Muscle of leg (tissue), 11 donors: ENCODE results near the gene ITGA11. TPM values are rescaled to one million over a fixed set of nuclear protein-coding genes. Genes with fewer than 3 reads are reported as not detected.

Source experiments
- DNase-seq: peaks from one replicate; pipeline ENCODE4 v3.0.0; 2013
- H3K27ac ChIP-seq: one replicate; pipeline ENCODE4 v1.5.1; 2013; ENCODE audit warnings: mild to moderate bottlenecking, low read length, control low read depth
- H3K27me3 ChIP-seq: one replicate; pipeline ENCODE4 v1.6.1; 2013; ENCODE audit warnings: low read length; ENCODE audit not compliant: control insufficient read depth, insufficient read depth
- H3K36me3 ChIP-seq: one replicate; pipeline ENCODE4 v1.6.1; 2013; ENCODE audit warnings: low read length; ENCODE audit not compliant: control insufficient read depth, insufficient read depth
- H3K4me1 ChIP-seq: one replicate; pipeline ENCODE4 v1.6.1; 2013; ENCODE audit warnings: low read length; ENCODE audit not compliant: control insufficient read depth, insufficient read depth
- H3K4me3 ChIP-seq: one replicate; pipeline ENCODE4 v1.5.1; 2013; ENCODE audit warnings: low read length, control low read depth
- H3K9me3 ChIP-seq: replicated peaks from 2 replicates; pipeline ENCODE4 v1.6.1; 2013; ENCODE audit warnings: low read depth, low read length; ENCODE audit not compliant: control insufficient read depth
- WGBS: methylation state at CpG from one replicate; pipeline ENCODE4 v1.1.5; 2013; ENCODE audit warnings: missing lambda C conversion rate; ENCODE audit not compliant: insufficient coverage; 5-methylcytosine and 5-hydroxymethylcytosine counted together
- polyA plus RNA-seq, 8 donors: library from polyadenylated mRNA; unstranded; fragments of 120-200 nt; gene quantifications; one replicate each; pipeline versions ENCODE4 v1.2.1 to v1.2.3, GENCODE V29; 2013; ENCODE audit warnings: inconsistent platforms in 1 of 8, low replicate concordance in 1 of 8; ENCODE audit not compliant: insufficient read length in 8 of 8, insufficient read depth in 1 of 8
- total RNA-seq: library from RNA; stranded (reverse); fragments of 120-200 nt; gene quantifications from one replicate; pipeline ENCODE4 v1.2.4, GENCODE V29; 2013

The ITGA11 gene
- total and polyA plus RNA-seq, 9 donors: 1.8 to 17.9 (median 5.5) TPM

DNA sequence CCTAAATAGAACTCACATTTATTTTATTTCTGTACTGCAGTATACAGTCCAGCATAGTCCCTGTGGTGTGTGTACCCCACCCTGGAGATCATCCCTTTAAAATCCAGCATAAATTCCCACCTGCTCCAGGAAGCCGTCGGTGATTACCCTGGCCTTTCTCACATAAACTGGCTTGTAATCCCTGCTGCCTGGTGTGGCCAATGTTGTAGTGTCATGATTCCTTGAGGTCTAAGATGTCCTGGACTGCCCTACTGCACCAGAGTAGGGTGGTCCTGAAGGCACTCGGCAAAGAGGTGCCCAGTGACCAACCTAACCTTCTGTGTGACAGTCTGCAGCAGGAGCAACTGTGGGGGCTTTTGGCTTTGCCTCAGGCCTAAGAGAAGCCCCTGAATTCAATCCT, 58.9 kb downstream of the ITGA11 start:
- no CpG with 5 or more reads among the region's 3 CpGs for WGBS
- DNase-seq: no peak
- H3K4me1 ChIP-seq: peaks cover 20% of the 10 kb centered on the region

DNA sequence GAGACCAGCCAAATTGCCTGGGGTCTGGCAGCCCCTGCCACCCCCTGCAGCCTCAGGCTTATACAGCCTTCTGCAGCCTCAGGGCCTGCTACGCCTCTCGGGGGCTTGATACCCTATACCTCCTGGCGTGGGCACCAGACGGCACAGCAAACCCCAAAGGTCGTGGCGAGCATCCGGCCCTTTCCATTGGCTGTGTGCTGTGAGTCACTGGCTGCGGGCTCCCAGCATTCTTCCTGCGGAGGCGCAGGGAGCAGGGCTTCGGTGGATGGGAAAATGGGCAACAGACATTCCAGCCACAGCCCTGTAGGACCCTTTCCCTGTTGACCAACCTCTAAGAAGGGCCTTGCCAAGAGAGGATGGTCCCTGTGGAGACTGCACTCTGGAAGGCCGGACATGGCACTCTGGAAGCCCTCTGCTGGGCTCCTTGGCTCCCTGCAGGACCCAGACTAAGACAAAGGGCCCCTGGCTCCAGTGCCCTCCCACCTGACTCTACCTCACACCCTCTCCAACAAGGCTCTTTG, 59.6 kb downstream of the ITGA11 start:
- peaks cover 21% of the 10 kb centered on the region for H3K4me1 ChIP-seq
- no peak overlapping the region for H3K27ac ChIP-seq
- H3K27me3 ChIP-seq: peaks cover 2% of the 10 kb centered on the region
- H3K4me3 ChIP-seq: no peak overlapping the region
- no peaks in the 10 kb centered on the region for H3K36me3 ChIP-seq
- no peak for DNase-seq
- no peaks in the 10 kb centered on the region for H3K9me3 ChIP-seq
- WGBS: 91% methylated on average over 10 of the region's 12 CpGs

More for the DNA sequence above, 58.9 kb downstream of the ITGA11 start:
- Histone ChIP-seq H3K27me3 (peaks cover 2% of the 10 kb centered on the region), H3K36me3 (no peaks in the 10 kb centered on the region), H3K27ac (no peak overlapping the region), H3K9me3 (no peaks in the 10 kb centered on the region), H3K4me3 (no peak overlapping the region)

GRCh38 chr15:68371851-68372250, 60.1 kb downstream of the ITGA11 start:
- DNase-seq: no peak
- no peaks in the 10 kb centered on the region for H3K36me3 ChIP-seq
- H3K4me1 ChIP-seq: peaks cover 26% of the 10 kb centered on the region
- H3K27ac ChIP-seq: no peak overlapping the region
- no peaks in the 10 kb centered on the region for H3K9me3 ChIP-seq
- 78% methylated on average over 1 of the region's 4 CpGs for whole genome bisulfite sequencing
- no peak overlapping the region for H3K4me3 ChIP-seq
- peaks cover 2% of the 10 kb centered on the region for H3K27me3 ChIP-seq

DNA sequence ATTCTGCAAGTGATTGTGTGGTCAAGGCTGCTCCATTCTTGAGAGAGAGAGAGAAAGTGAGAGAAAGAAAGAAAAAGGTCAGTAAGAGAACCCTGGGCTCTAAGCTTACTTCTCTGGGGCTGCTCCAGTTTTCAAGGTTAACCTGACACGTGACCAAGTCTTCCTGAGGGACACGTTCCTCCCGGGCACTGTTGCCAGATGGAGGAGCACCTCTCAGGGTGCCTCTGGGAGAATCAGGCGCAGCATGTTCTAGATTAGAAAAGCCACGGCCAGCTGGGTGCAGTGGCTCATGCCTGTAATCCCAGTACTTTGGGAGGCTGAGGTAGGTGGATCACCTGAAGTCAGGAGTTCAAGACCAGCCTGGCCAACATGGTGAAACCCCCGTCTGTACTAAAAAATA, 60.8 kb downstream of the ITGA11 start:
- no peaks in the 10 kb centered on the region for H3K9me3 ChIP-seq
- 67% methylated on average over 6 of the region's 6 CpGs for WGBS
- H3K27me3 ChIP-seq: peaks cover 2% of the 10 kb centered on the region
- no peak overlapping the region for H3K27ac ChIP-seq
- peaks cover 32% of the 10 kb centered on the region for H3K4me1 ChIP-seq
- H3K36me3 ChIP-seq: no peaks in the 10 kb centered on the region
- DNase-seq: no peak
- H3K4me3 ChIP-seq: no peak overlapping the region

- Histone ChIP-seq H3K4me3 (no peak overlapping the region), H3K27me3 (peaks cover 2% of the 10 kb centered on the region), H3K27ac (no peak overlapping the region), H3K9me3 (no peaks in the 10 kb centered on the region), H3K36me3 (no peaks in the 10 kb centered on the region), H3K4me1 (peaks cover 36% of the 10 kb centered on the region)
- 93% methylated on average over 2 of the region's 9 CpGs for WGBS
- DNase-seq: no peak
Measured at GRCh38 chr15:68370768-68371151, 61.2 kb downstream of the ITGA11 start.

GRCh38 chr15:68369931-68370767, 61.8 kb downstream of the ITGA11 start:
- Histone ChIP-seq H3K4me1 (peaks cover 41% of the 10 kb centered on the region), H3K36me3 (no peaks in the 10 kb centered on the region), H3K9me3 (no peaks in the 10 kb centered on the region), H3K27me3 (peaks cover 2% of the 10 kb centered on the region), H3K4me3 (no peak overlapping the region), H3K27ac (no peak overlapping the region)
- no peak for DNase-seq
- 87% methylated on average over 22 of the region's 24 CpGs for WGBS

DNA sequence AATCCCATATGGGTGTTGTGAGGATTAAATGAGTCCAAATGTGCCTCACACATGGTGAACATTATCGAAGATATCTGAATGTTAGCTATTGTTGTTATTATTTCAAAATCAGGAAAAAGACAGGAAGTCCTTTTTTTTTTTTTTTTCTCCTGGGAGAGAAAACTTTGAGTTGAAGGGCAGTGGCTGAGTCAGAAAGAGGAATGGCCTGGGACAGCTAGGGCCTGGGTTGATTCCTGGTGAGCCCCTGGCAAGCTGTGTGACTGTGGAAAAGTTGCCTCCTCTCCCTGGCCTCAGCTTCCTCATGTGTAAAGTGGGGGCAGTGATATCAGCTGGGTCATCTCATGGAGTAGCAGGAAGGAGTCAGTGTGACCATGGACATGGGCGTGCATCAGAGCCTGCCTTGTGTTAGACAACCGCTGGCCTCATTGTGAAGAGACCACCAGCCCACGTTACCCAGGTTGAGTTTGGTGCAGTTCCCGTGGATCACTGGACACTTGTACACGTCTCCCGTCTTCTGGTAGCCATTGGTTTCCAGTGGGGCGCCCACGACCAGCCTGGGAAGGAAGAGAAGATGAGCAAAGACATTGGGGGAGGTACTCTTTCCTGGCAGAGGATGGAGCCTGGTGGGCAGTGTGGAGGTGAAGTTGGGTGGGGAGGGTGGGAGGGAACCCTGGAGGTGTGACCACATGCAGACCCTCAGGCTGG, 63.1 kb downstream of the ITGA11 start:
- H3K27me3 ChIP-seq: peaks cover 2% of the 10 kb centered on the region
- H3K36me3 ChIP-seq: no peaks in the 10 kb centered on the region
- 82% methylated on average over 5 of the region's 9 CpGs for WGBS
- H3K27ac ChIP-seq: peak overlapping the region; percentile 20
- H3K4me1 ChIP-seq: peaks cover 49% of the 10 kb centered on the region
- DNase-seq: no peak
- no peak overlapping the region for H3K4me3 ChIP-seq
- H3K9me3 ChIP-seq: no peaks in the 10 kb centered on the region

DNA sequence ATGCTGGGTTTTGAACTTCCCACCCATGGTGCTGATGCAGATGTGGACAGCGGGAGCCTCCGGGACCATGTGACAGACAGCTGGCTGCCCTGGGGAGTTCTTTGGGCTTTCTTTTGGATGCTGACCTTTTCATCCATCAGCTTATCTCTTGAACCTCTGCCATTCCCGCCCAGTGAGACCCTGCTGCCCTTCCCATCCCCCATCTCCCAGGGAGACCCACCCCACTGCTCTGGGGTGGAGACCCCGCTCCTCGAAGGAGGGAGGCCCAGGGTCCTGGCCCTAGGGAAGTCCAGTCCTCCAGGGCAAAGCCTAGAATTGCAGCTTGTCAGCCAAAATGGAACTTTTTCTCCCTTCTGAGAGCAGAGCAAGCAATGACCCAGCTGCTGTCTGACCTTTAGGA, 64.0 kb downstream of the ITGA11 start:
- Histone ChIP-seq H3K4me3 (no peak overlapping the region), H3K36me3 (no peaks in the 10 kb centered on the region), H3K4me1 (peaks cover 53% of the 10 kb centered on the region), H3K27ac (no peak overlapping the region), H3K9me3 (no peaks in the 10 kb centered on the region), H3K27me3 (peaks cover 2% of the 10 kb centered on the region)
- DNase-seq: no peak
- 53% methylated on average over 5 of the region's 5 CpGs for WGBS

GRCh38 chr15:68367226-68367625, 64.7 kb downstream of the ITGA11 start:
- H3K4me1 ChIP-seq: peaks cover 53% of the 10 kb centered on the region
- DNase-seq: no peak
- H3K4me3 ChIP-seq: no peak overlapping the region
- H3K27ac ChIP-seq: no peak overlapping the region
- 82% methylated on average over 3 of the region's 4 CpGs for WGBS
- peaks cover 2% of the 10 kb centered on the region for H3K27me3 ChIP-seq
- no peaks in the 10 kb centered on the region for H3K9me3 ChIP-seq
- H3K36me3 ChIP-seq: no peaks in the 10 kb centered on the region

DNA sequence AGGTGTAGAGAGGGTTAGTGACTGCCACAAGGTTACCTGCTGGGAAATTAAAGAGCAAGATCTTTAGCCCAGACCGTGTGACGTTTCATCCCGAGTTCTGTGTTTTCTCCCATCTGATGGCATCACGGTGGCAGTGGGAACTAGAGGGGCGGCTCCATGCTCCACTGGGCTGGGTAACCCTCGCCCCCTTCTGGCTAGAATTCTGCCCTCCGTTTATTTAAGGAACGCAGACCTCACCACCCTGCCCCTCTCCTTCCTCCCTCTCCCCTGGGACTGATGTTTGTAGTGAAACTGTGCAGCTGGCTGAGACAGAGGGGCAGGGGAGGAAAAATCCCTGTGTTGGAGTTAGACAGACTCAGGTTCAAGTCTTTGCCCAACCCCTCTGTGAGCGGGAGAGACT, 65.6 kb downstream of the ITGA11 start:
- Histone ChIP-seq H3K9me3 (no peaks in the 10 kb centered on the region), H3K36me3 (no peaks in the 10 kb centered on the region), H3K4me3 (no peak overlapping the region), H3K27ac (no peak overlapping the region), H3K4me1 (peaks cover 53% of the 10 kb centered on the region), H3K27me3 (peaks cover 2% of the 10 kb centered on the region)
- no peak for DNase-seq
- 48% methylated on average over 5 of the region's 9 CpGs for WGBS
